Keratinocyte (primary cell): Measurements from ENCODE around the gene FAM229B. TPM values are rescaled to one million over a fixed set of nuclear protein-coding genes. Genes with fewer than 3 reads are reported as not detected.

Source experiments
- DNase-seq: peaks from one replicate; pipeline ENCODE4 v3.0.0-alpha.2; 2011; ENCODE audit warnings: low read depth, missing footprints, low spot score
- FAIRE-seq: peaks from 2 replicates; lab custom pipeline; 2011; peaks lifted over from hg19 to GRCh38; lab: Jason Lieb, UNC
- H2AFZ ChIP-seq: 2 replicates; pipeline ENCODE4 v1.6.0; 2012; ENCODE audit warnings: low read length, control low read depth, inconsistent platforms; ENCODE audit not compliant: control insufficient read depth
- H3K27ac ChIP-seq: 2 replicates; pipeline ENCODE4 v1.5.1; 2011; ENCODE audit warnings: low read length; ENCODE audit not compliant: control insufficient read depth, insufficient read depth
- H3K27me3 ChIP-seq: 3 replicates; pipeline ENCODE4 v1.6.0; 2011; ENCODE audit warnings: low read length; ENCODE audit not compliant: control insufficient read depth, insufficient read depth; ENCODE audit errors: extremely low read depth
- H3K36me3 ChIP-seq, 2 experiments: 2 replicates in 1 of 2; 3 replicates in 1 of 2; pipeline ENCODE4 v1.5.1; 2011; ENCODE audit warnings: low read length in 2 of 2, mild to moderate bottlenecking in 1 of 2; ENCODE audit not compliant: control insufficient read depth in 2 of 2, insufficient read depth in 2 of 2; ENCODE audit errors: extremely low read depth in 1 of 2
- H3K4me1 ChIP-seq: 3 replicates; pipeline ENCODE4 v1.5.1; 2011; ENCODE audit warnings: low read length; ENCODE audit not compliant: control insufficient read depth, insufficient read depth; ENCODE audit errors: extremely low read depth
- H3K4me2 ChIP-seq: 3 replicates; pipeline ENCODE4 v1.6.0; 2011; ENCODE audit warnings: low read depth, low read length; ENCODE audit not compliant: control insufficient read depth, insufficient read depth; ENCODE audit errors: extremely low read depth
- H3K4me3 ChIP-seq, 3 experiments: fragments of 200-600 bp in 1 of 3; sonication (generic) in 1 of 3; 2 replicates in 2 of 3; 3 replicates in 1 of 3; pipeline ENCODE4 v1.5.1; 2011 to 2016; ENCODE audit warnings: low read length in 3 of 3, mild to moderate bottlenecking in 3 of 3, control low read depth in 2 of 3, inconsistent platforms in 1 of 3, low read depth in 1 of 3, mixed read lengths in 1 of 3, mixed run types in 1 of 3, moderate library complexity in 1 of 3; ENCODE audit not compliant: control insufficient read depth in 2 of 3, insufficient read depth in 2 of 3; ENCODE audit errors: extremely low read depth in 1 of 3
- H3K79me2 ChIP-seq: 2 replicates; pipeline ENCODE4 v1.6.0; 2012; ENCODE audit warnings: low read length; ENCODE audit not compliant: control insufficient read depth, insufficient read depth
- H3K9ac ChIP-seq: 3 replicates; pipeline ENCODE4 v1.6.0; 2011; ENCODE audit warnings: low read length; ENCODE audit not compliant: control insufficient read depth, insufficient read depth; ENCODE audit errors: extremely low read depth
- H3K9me1 ChIP-seq: 3 replicates; pipeline ENCODE4 v1.6.0; 2011; ENCODE audit warnings: low read length; ENCODE audit not compliant: control insufficient read depth, insufficient read depth; ENCODE audit errors: extremely low read depth
- H3K9me3 ChIP-seq: 2 replicates; pipeline ENCODE4 v1.5.1; 2012; ENCODE audit warnings: low read depth, low read length; ENCODE audit not compliant: control insufficient read depth
- H4K20me1 ChIP-seq: 3 replicates; pipeline ENCODE4 v1.6.0; 2011; ENCODE audit warnings: low read length; ENCODE audit not compliant: control insufficient read depth, insufficient read depth; ENCODE audit errors: extremely low read depth
- EZH2 ChIP-seq: IDR thresholded peaks from one replicate; pipeline ENCODE4 v1.6.1; 2012; ENCODE audit warnings: inconsistent platforms, mild to moderate bottlenecking, low read length, moderate library complexity
- dilution Hi-C: fragments of 300-500 bp; cut with MboI; formaldehyde crosslinking; loops from one replicate; pipeline ENCODE4 v1.7.0; 2020; ENCODE audit warnings: low sequenced_read_pairs; ENCODE audit not compliant: extremely low pct_ligation_motif_present
- polyA plus RNA-seq, 5 experiments: library from polyadenylated mRNA; depleted of rRNA in 3 of 5; stranded (reverse) in 3 of 5; stranded (forward) in 1 of 5; unstranded in 1 of 5; fragments of >200 nt; gene quantifications; 1 replicate in 1 of 5; 2 replicates in 3 of 5; 3 replicates in 1 of 5; pipeline versions ENCODE4 v1.2.1 to v1.2.3, GENCODE V29; 2011 to 2012; ENCODE audit warnings: missing spikeins in 2 of 5, low read depth in 1 of 5, low replicate concordance in 1 of 5
- TF ChIP-seq, protein P1 (sequence below), 3 experiments: IDR thresholded peaks in 1 of 3; conservative IDR thresholded peaks in 1 of 3; optimal IDR thresholded peaks in 1 of 3; 2 replicates in 2 of 3; 3 replicates in 1 of 3; pipeline versions ENCODE3 to v1.5.1; 2011; ENCODE audit warnings: low read length in 3 of 3, mild to moderate bottlenecking in 3 of 3, moderate library complexity in 2 of 3, control low read depth in 1 of 3, inconsistent platforms in 1 of 3; ENCODE audit not compliant: insufficient read depth in 2 of 3; ENCODE audit errors: extremely low read depth in 1 of 3

FAM229B gene
- polyA plus RNA-seq, 1 donor (not counting 4 experiments of a cell fraction or from before 2014, with no cell fraction given) = 15.0 TPM

GRCh38 chr6:112061605-112062004, 25.8 kb upstream of the FAM229B start:
- no peak for FAIRE-seq
- no peaks in the 10 kb centered on the region for H4K20me1 ChIP-seq
- H3K4me1 ChIP-seq = no peaks in the 10 kb centered on the region
- no peaks in the 10 kb centered on the region for H3K9me1 ChIP-seq
- dilution Hi-C loops = no loop called here
- H3K27me3 ChIP-seq = no peaks in the 10 kb centered on the region
- H3K27ac ChIP-seq = no peak overlapping the region
- H3K4me2 ChIP-seq = no peak overlapping the region
- no peak for TF ChIP-seq EZH2
- TF ChIP-seq, protein P1, sequence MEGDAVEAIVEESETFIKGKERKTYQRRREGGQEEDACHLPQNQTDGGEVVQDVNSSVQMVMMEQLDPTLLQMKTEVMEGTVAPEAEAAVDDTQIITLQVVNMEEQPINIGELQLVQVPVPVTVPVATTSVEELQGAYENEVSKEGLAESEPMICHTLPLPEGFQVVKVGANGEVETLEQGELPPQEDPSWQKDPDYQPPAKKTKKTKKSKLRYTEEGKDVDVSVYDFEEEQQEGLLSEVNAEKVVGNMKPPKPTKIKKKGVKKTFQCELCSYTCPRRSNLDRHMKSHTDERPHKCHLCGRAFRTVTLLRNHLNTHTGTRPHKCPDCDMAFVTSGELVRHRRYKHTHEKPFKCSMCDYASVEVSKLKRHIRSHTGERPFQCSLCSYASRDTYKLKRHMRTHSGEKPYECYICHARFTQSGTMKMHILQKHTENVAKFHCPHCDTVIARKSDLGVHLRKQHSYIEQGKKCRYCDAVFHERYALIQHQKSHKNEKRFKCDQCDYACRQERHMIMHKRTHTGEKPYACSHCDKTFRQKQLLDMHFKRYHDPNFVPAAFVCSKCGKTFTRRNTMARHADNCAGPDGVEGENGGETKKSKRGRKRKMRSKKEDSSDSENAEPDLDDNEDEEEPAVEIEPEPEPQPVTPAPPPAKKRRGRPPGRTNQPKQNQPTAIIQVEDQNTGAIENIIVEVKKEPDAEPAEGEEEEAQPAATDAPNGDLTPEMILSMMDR (optimal IDR thresholded peaks at IDR 0.05 in 1 of 3, IDR thresholded peaks at IDR 0.05 in 1 of 3, conservative IDR thresholded peaks at IDR 0.05 in 1 of 3; ENCODE audit: extremely low read depth in 1 of 3, insufficient read depth in 2 of 3, low read length in 3 of 3) = no peak
- no peak overlapping the region for H3K4me3 ChIP-seq
- no peaks in the 10 kb centered on the region for H3K36me3 ChIP-seq
- no peak for DNase-seq
- no peaks in the 10 kb centered on the region for H3K9me3 ChIP-seq
- H2AFZ ChIP-seq = no peak overlapping the region
- H3K79me2 ChIP-seq = no peaks in the 10 kb centered on the region
- no peak overlapping the region for H3K9ac ChIP-seq

DNA sequence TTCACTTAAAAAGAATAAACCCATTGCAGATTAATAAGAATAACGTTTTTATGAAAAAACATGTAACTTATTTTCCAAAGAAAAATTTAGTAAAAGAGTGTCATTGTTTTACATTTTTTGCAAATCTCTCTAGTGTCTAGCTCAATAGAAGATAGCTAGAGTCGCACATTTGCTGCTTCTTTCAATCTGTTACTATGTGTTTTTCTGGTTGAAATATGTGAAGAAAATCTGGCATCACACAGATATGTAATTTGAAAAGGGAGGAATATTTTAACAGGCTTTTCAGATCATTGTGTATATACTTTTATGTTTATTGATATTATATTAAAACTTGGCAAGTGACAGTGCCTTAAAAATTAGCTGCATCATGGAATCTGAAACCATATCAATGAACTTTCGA, 24.4 kb upstream of the FAM229B start:
- dilution Hi-C loops = no loop called here
- FAIRE-seq = no peak
- no peak for TF ChIP-seq EZH2
- TF ChIP-seq, protein P1 (optimal IDR thresholded peaks at IDR 0.05 in 1 of 3, IDR thresholded peaks at IDR 0.05 in 1 of 3, conservative IDR thresholded peaks at IDR 0.05 in 1 of 3; ENCODE audit: extremely low read depth in 1 of 3, insufficient read depth in 2 of 3, low read length in 3 of 3) = no peak

More for the DNA sequence above, 24.4 kb upstream of the FAM229B start:
- H3K27me3 ChIP-seq = no peaks in the 10 kb centered on the region
- no peak overlapping the region for H3K4me2 ChIP-seq
- H3K4me3 ChIP-seq = no peak overlapping the region
- no peaks in the 10 kb centered on the region for H3K36me3 ChIP-seq
- H3K9me1 ChIP-seq = no peaks in the 10 kb centered on the region
- no peaks in the 10 kb centered on the region for H3K4me1 ChIP-seq
- no peaks in the 10 kb centered on the region for H4K20me1 ChIP-seq
- DNase-seq = no peak
- H3K27ac ChIP-seq = no peak overlapping the region
- H3K79me2 ChIP-seq = no peaks in the 10 kb centered on the region
- H3K9me3 ChIP-seq = no peaks in the 10 kb centered on the region
- no peak overlapping the region for H2AFZ ChIP-seq
- H3K9ac ChIP-seq = no peak overlapping the region
